ENCODE results near the gene YPEL5. TPM values are rescaled to one million over a fixed set of nuclear protein-coding genes. Genes with fewer than 3 reads are reported as not detected.
"Not testable (repeated sequence)": the region's sequence is repeated elsewhere in the genome, so short reads cannot be mapped to it uniquely, and the experiment has no call there.

Gene YPEL5
- total RNA-seq, 2 experiments from 2014 or later = 28.0 to 28.4 TPM

GRCh38 chr2:30136764-30137444 is 9.9 kb upstream of the YPEL5 start:
- intact Hi-C loops (cut with micrococcal nuclease) = no loop called here
- no peak for DNase-seq
- Mint-ChIP-seq H3K4me1 (ENCODE audit: low read depth) (peaks cover 14% of the 10 kb centered on the region), H3K36me3 (ENCODE audit: low read depth) (no peaks in the 10 kb centered on the region), H3K27me3 (peaks cover 2% of the 10 kb centered on the region), H3K9me3 (no peaks in the 10 kb centered on the region), H3K4me3 (no peak overlapping the region), H3K27ac (no peak overlapping the region)
- no peak for ATAC-seq
- ChIA-PET POLR2A (interaction anchor here (1.8 kb wide), 1 partner anchor 11 kb away, joined by 7 read pairs; no protein-coding TSS in a partner anchor), CTCF (interaction anchor here (1.2 to 2.4 kb wide), 5 partner anchors 15 to 575 kb away, joined by 3 to 15 read pairs (median 9); no protein-coding TSS in a partner anchor)
- TF ChIP-seq CTCF (IDR thresholded peaks at IDR 0.05) = no peak

DNA sequence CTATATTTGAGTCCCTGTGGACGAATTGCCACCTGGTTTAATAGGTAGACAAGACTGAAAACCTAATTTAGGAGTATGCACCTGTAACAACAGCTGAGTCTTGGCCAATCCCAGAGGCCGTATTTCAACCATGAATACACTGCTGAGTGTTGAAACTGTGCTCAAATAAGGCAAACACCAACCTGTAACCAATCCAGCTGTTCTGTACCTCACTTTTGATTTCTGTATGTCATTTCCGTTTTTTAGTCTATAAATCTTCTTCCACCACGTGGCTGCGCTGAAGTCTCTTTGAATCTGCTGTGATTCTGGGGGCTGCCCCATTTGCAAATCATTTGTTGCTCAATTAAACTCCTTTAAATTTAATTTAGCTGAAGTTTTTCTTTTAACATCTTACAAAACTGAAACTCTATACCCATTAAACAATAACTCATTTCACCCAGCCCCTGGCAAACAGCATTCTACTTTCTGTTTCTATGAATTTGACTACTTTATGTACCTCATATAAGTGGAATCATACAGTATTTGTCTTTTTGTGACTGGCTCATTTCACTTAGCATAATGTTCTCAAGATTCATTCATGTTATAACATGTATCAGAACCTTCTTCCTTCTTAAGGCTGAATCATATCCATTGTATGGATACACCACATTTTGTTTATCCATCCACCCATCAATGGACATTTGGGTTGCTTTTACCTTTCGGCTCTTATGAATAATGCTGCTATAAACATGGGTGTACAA is 7.5 kb upstream of the YPEL5 start:
- H3K9me3 Mint-ChIP-seq = no peaks in the 10 kb centered on the region
- H3K4me3 Mint-ChIP-seq = peak overlapping the region; percentile 43
- H3K4me1 Mint-ChIP-seq (ENCODE audit: low read depth) = peaks cover 22% of the 10 kb centered on the region
- peak; percentile 73 for DNase-seq
- intact Hi-C loops (cut with micrococcal nuclease) = no loop called here
- CTCF ChIA-PET = interaction anchor here (1.4 to 2.4 kb wide), 4 partner anchors 10 to 572 kb away, joined by 7 to 15 read pairs (median 12); no protein-coding TSS in a partner anchor
- TF ChIP-seq CTCF (IDR thresholded peaks at IDR 0.05) = no peak
- POLR2A ChIA-PET = interaction anchor here (1.2 to 1.3 kb wide), 2 partner anchors 8 to 17 kb away, joined by 3 read pairs; no protein-coding TSS in a partner anchor
- ATAC-seq = peak; percentile 77
- peaks cover 2% of the 10 kb centered on the region for H3K27me3 Mint-ChIP-seq
- no peaks in the 10 kb centered on the region for H3K36me3 Mint-ChIP-seq (ENCODE audit: low read depth)
- H3K27ac Mint-ChIP-seq = peak overlapping the region; percentile 83

- Mint-ChIP-seq H3K27ac (no peak overlapping the region), H3K36me3 (ENCODE audit: low read depth) (no peaks in the 10 kb centered on the region), H3K9me3 (no peaks in the 10 kb centered on the region), H3K4me1 (ENCODE audit: low read depth) (peaks cover 30% of the 10 kb centered on the region), H3K4me3 (no peak overlapping the region), H3K27me3 (peaks cover 2% of the 10 kb centered on the region)
- ChIA-PET CTCF (interaction anchor here (1.3 to 2.8 kb wide), 3 partner anchors 9 to 570 kb away, joined by 3 to 15 read pairs (median 6); no protein-coding TSS in a partner anchor), POLR2A (interaction anchor here (0.6 to 1.5 kb wide), 3 partner anchors 8 to 294 kb away, joined by 3 to 5 read pairs (median 3); no protein-coding TSS in a partner anchor)
- ATAC-seq (no peak), DNase-seq (no peak)
- TF ChIP-seq CTCF (IDR thresholded peaks at IDR 0.05) = no peak
- intact Hi-C loops (cut with micrococcal nuclease) = no loop called here
Observed at GRCh38 chr2:30141136-30141535, 5.7 kb upstream of the YPEL5 start.

DNA sequence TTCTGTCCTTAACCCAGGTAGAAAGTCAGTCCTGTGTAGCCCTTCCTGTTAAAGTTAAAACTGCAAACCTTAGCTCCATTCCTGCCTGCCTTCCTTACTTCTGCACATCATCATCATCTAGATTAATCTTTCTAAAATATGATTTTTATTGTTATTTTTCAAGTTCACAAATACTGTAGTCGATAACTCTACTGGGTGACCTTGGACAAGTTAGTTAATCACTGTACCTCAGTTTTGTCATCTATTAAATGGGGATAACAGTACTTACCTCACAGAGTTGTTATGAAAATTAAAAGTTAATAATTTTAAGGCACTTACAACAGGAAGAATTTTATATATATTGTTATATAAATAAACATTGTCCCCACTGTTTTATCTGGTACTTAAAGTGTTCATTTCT is 2.5 kb upstream of the YPEL5 start:
- intact Hi-C loops (cut with micrococcal nuclease) = no loop called here
- H3K27ac Mint-ChIP-seq = no peak overlapping the region
- CTCF ChIA-PET = interaction anchor here (1.4 to 1.5 kb wide), 2 partner anchors 20 to 567 kb away, joined by 5 to 7 read pairs; no protein-coding TSS in a partner anchor

GRCh38 chr2:30144951-30145350 is 1.9 kb upstream of the YPEL5 start:
- DNase-seq; ATAC-seq; H3K4me3 Mint-ChIP-seq; H3K36me3 Mint-ChIP-seq (ENCODE audit: low read depth); H3K27me3 Mint-ChIP-seq; H3K9me3 Mint-ChIP-seq: not testable (repeated sequence)
- H3K27ac Mint-ChIP-seq = peak overlapping the region; percentile 81
- intact Hi-C loops (cut with micrococcal nuclease) = loop anchor here (5.0 kb wide), 1 partner anchor 82 kb away; no protein-coding TSS in a partner anchor
- ChIA-PET POLR2A (interaction anchor here (0.8 kb wide), 1 partner anchor 16 kb away, joined by 3 read pairs; no protein-coding TSS in a partner anchor), CTCF (interaction anchor here (1.4 kb wide), 1 partner anchor 20 kb away, joined by 7 read pairs; no protein-coding TSS in a partner anchor)
- H3K4me1 Mint-ChIP-seq (ENCODE audit: low read depth) = peaks cover 37% of the 10 kb centered on the region

More for the DNA sequence above, 2.5 kb upstream of the YPEL5 start:
- no peaks in the 10 kb centered on the region for H3K9me3 Mint-ChIP-seq
- H3K4me3 Mint-ChIP-seq = no peak overlapping the region
- ATAC-seq (no peak), DNase-seq (no peak)
- H3K27me3 Mint-ChIP-seq = no peaks in the 10 kb centered on the region
- peaks cover 5% of the 10 kb centered on the region for H3K36me3 Mint-ChIP-seq (ENCODE audit: low read depth)
- TF ChIP-seq CTCF (IDR thresholded peaks at IDR 0.05) = no peak
- peaks cover 36% of the 10 kb centered on the region for H3K4me1 Mint-ChIP-seq (ENCODE audit: low read depth)
- POLR2A ChIA-PET = interaction anchor here (0.8 kb wide), 1 partner anchor 15 kb away, joined by 3 read pairs; no protein-coding TSS in a partner anchor

Data from activated CD8-positive, alpha-beta T cell treated with anti-CD3 and anti-CD28 coated beads for 36 hours (primary cell).